Kasumi-1 (cell line): Measurements from ENCODE around the gene CDKL4.
A peak's percentile ranks its signal among the peaks of the same experiment; 100 is the strongest.
"Not testable (repeated sequence)": the region's sequence is repeated elsewhere in the genome, so short reads cannot be mapped to it uniquely, and the experiment has no call there.

Source experiments
- DNase-seq, 2 experiments: peaks; one replicate each; lab custom pipeline; 2025; lab: John Stamatoyannopoulos, UW

The CDKL4 gene

DNA sequence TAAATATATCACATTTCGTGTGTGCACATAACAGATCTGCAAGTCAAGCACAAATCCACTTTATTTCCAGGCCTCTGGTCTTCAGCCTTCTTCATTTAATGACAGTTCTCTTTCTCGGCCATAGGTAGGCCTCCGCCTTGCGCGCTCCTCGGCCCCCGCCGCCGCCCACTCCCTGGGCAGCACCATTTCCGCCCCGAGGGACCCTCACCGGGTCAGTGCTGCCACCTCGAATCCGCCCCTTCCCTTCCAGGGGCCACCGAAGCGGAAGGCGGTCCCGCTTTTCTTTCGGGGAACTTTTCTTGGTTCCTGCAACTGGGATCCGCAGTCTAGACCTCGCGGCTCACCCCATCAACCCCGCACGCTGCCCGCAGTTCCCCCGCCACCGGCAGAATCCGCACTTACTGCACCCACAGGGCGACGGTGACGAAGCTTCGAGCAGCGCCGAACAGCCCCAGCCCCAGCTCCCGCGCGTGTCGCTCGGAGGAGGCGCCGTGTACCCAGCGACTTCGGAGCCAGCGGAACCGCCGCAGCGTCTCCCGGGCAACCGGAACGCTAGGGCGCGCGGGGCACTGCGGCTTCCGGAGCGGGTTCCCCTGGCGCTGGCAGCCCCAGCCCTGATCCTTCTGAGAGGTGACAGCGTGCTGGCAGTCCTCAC lies at the start of gene CDKL4:
Gene CDKL4, minus strand, starts transcription at position 502 of the 655 bp plus-strand sequence.
- DNase-seq = no peak

DNA sequence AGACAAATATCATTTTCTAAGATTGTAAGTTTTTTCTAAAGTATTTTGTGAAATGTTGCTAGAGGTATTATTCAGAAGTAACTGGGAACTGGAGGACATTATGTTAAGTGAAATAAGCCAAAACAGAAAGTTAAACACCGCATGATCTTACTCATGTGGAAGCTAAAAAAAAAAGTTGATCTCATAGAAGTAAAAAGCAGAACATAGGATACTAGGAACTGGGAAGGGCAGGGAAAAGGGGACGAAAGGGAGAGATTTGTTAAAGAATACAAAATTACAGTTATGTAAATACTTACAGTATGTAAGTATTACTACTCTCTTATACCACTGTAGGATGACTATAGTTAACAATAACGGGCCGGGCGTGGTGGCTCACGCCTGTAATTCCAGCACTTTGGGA lies 46.7 kb upstream of the CDKL4 start:
- no peak for DNase-seq

- DNase-seq = no peak
These were observed 45.8 kb upstream of the CDKL4 start for GRCh38 chr2:39289609-39290008.

GRCh38 chr2:39283561-39283960 lies 39.8 kb upstream of the CDKL4 start:
- no peak for DNase-seq

- DNase-seq = no peak
These were observed 37.6 kb upstream of the CDKL4 start for GRCh38 chr2:39281391-39281790.

DNA sequence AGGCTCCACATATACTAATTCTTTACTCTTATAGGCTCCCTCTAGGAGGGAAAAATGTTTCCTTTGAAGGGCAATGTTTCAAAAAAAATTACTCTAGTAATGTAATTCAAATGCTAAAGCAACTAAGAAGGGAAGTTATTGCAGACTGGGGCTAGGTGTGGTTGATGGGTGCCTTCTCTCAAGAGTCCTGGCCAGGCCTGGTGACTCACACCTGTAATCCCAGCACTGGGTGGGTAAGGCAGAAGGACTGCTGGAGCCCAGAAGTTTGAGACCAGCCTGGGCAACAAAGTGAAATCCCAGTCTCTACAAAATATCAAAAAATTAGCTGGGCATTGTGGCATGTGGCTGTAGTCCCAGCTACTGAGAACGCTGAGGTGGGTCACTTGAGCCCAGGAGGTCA lies 31.2 kb upstream of the CDKL4 start:
- DNase-seq = no peak

DNA sequence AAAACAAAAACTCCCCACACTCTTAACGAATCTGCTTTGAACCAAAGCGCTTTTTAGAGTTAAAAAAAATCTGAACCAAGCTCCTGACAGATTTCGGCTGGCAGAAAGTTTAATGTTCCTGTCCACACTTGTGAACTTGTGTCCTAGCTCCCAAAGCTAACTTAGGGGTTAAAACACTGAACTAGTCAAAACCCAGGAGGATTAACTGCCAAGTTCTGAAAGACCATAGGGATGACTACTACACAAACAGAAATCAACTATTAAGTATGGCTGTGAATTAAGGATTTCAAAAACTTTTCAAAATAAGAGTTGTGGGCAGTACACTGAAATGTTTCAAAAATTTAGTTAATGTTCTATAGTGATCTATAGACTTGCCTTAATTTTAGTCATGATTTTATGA lies 26.2 kb upstream of the CDKL4 start:
- no peak for DNase-seq

- no peak for DNase-seq
These were observed 23.2 kb upstream of the CDKL4 start for GRCh38 chr2:39266916-39267434.

GRCh38 chr2:39266139-39266805 lies 22.5 kb upstream of the CDKL4 start:
- DNase-seq = peak; percentile 63 to 67

- no peak for DNase-seq
These were observed 21.5 kb upstream of the CDKL4 start for GRCh38 chr2:39265315-39265714.

GRCh38 chr2:39264733-39265132 lies 21.0 kb upstream of the CDKL4 start:
- peak; percentile 32 to 42 for DNase-seq

DNA sequence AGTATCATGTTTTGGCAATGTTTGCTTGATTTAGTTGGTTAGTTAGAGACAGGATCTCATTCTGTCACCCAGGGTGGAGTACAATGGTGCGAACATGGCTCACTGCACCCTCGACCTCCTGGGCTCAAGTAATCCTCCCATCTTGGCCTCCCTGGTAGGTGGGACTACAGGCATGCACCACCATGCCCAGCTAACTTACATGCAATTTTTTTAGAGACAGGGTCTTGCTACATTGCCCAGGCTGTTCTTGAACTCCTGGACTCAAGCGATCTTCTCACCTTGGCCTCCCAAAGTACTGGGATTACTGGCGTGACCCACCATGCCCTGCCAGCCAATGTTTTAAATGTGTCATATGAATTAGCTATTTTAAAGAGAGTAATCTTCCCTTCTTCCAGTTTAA lies 16.3 kb upstream of the CDKL4 start:
- no peak for DNase-seq

GRCh38 chr2:39256040-39256439 lies 12.3 kb upstream of the CDKL4 start:
- DNase-seq = no peak

GRCh38 chr2:39252888-39253518 lies 9.2 kb upstream of the CDKL4 start:
- DNase-seq = no peak

- no peak for DNase-seq
These were observed 3.8 kb upstream of the CDKL4 start for GRCh38 chr2:39247512-39248043.

- no peak for DNase-seq
These were observed 2.7 kb upstream of the CDKL4 start for GRCh38 chr2:39246382-39246980.

DNA sequence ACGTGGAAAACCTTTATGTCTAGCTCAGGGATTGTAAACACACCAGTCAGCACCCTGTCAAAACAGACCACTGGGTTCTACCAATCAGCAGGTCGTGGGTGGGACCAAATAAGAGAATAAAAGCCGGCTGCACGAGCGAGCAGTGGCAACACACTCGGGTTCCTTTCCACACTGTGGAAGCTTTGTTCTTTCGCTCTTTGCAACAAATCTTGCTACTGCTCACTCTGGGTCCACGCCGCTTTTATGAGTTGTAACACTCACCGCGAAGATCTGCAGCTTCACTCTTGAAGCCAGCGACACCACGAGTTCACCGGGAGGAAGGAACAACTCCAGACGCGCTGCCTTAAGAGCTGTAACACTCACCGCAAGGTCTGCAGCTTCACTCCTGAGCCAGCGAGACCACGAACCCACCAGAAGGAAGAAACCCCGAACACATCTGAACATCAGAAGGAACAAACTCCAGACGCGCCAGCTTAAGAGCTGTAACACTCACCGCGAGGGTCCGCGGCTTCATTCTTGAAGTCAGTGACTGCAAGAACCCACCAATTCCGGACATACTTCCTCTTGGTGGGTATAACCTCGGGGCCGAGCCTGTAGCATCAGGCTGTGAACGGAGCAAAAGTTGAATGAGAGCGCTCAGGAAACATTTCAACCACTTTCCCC lies 1.3 kb upstream of the CDKL4 start:
- peak; percentile 67 to 76 for DNase-seq

- DNase-seq = not testable (repeated sequence)
These were observed 582 bp upstream of the CDKL4 start for GRCh38 chr2:39244241-39244862.

GRCh38 chr2:39241588-39241987 lies 2.2 kb downstream of the CDKL4 start:
- no peak for DNase-seq

DNA sequence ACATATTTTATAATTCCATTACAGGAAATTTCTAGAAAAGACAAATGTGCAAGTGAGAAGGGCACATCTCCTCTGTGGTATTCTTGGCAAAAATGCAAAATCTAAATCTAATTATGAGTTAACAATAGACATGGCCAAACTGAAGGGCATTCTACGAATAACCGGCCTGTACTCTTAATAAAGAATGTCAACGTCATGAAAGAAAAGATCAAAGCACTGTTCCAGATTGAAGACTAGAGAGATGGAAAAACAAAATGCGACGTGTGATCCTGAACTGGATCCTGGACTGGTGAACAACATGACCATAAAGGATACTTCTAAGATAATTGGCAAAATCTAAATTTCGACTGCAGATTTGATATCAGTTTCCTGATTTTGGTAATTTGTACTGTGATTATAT lies 3.0 kb downstream of the CDKL4 start:
- no peak for DNase-seq

GRCh38 chr2:39234754-39235153 lies 9.0 kb downstream of the CDKL4 start:
- DNase-seq = no peak
